NCI-H526 (cell line): Measurements from ENCODE around the gene CPM.

ENCODE experiments used
- DNase-seq, 2 experiments: peaks; one replicate each; lab custom pipeline; 2025; lab: John Stamatoyannopoulos, UW

CPM gene

GRCh38 chr12:68932961-68933893, at the start of gene CPM:
TSS of gene CPM (minus strand) at chr12:68933171. CDS start at chr12:68932837, 334 bp downstream.
- peak in 1 of 2 experiments; percentile 84 for DNase-seq

DNA sequence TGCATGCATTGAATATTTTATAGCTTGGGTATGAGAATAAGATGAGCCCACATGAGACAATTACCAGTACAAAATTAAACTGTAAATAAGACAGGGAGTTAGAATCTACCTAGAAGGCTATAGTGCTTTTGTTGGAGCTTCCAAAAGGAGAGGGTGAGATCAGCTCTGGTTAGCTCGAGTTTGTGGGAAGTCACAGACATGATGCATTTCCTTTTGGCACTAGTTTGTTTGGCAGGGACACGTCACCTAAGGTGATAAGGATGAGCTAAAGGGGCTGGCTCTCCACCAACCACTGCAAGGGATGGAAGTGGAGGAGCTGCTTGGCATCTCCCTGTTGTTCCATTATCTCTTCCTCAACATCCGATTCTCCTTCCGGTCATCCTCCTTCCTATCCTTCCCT, 48.5 kb upstream of the CPM start:
- DNase-seq = no peak

- no peak for DNase-seq
Observed at GRCh38 chr12:68980476-68981212, 47.7 kb upstream of the CPM start.

DNA sequence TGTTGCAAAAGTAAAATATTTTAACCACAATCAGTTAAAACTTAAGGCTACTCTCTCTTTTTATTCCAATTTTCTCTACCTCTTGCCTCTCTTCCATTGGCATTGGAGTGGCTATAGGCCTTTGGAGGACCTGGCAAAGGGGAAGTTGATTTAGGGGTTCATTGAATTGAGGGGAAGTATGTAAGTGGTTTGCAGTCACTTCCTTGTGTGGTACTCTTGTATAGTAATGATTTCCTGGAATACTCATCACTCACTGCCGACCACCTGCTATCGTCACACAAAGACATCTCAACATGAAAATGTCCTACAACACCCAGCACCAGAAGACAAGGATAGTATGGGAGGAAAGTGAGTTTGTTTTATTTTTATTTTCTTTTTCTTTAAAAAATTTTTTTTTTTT, 45.7 kb upstream of the CPM start:
- no peak for DNase-seq

DNA sequence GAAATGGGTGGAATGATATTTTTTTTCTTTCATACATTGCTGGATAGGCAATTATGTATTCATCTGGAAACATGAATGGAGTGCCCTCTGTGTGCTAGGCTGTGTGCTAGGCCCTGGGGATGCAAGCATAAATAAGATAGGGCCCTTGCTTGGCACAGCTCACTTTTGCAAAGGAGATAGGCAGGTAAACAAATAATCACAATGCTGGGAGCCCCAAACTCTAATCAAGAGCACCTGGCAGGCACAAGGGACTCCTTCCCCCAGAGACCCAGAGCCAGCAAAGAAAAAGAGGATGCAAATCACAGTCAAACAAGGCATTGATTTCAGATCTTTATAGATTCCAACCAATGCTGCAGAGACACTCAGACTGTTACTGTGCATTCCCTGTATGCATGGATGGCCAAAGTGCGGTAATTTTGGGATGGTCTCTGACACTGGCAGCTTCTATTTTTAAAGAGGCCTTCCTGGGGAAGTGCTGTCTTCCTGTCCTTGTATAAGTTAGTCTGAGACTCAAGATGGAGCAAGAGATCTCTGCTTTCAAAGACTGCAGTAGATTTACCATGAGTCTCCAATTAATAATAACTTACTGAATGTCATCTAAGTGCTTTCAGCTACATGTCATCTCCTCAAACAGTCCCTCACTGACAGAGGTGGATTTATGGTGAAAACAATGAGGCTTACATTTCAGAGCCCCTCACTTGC, 45.1 kb upstream of the CPM start:
- peak; percentile 13 to 57 for DNase-seq

GRCh38 chr12:68977335-68977734, 44.4 kb upstream of the CPM start:
- no peak for DNase-seq

DNA sequence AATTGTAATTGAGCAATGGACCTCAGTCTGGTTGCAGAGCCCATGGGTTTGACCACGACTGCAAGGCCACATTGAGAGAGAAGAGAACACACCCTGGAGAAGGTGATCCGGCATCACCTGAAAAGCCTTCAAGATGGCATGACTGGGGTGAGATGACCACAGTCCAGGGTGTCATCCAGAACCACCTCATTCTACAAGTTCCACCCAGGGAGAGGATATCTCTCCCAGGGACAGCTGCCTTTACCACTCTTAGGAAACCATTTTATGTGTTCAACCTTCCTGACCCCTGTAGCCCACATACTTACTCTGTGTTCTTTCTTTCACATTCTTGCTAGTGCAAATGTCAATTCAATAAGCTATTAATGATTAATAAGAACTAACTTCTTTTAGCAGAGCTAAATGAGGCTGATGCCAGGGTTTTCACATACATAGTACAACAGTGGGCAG, 43.4 kb upstream of the CPM start:
- DNase-seq = no peak

DNA sequence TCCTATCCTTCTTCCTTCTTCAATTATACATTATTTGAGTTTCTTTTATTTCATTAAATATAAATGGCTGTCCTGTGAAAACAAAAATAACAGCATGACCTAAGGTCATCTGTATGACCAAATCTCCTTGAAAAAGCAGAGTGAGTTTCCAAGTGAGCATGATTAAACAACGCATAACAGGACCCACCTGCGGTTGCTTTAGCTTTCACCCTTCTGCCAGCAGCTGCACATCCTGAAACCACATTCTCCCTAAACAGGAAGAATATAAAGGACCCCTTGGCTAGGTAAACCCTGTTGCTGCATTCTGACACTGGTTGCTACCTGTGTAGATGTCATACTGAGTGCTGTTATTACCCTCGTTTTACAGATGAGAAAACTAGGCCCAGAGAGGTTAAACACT, 42.8 kb upstream of the CPM start:
- DNase-seq = no peak

- no peak for DNase-seq
Observed at GRCh38 chr12:68972595-68972994, 39.6 kb upstream of the CPM start.

DNA sequence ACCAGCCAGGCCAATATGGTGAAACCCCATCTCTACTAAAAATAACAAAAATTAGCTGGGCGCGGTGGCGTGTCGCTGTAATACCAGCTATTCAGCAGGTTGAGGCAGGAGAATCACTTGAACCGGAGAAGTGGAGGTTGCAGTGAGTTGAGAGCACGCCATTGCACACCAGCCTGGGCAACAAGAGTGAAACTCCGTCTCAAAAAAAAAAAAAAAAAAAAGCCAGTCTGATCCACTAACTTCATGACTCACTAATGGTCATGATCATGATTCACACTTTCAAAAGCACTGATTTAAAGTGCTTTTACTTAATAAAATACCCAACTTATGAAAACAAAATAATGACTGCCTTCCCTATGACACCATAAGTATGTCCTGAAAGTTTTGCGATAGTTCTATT, 38.4 kb upstream of the CPM start:
- no peak for DNase-seq

DNA sequence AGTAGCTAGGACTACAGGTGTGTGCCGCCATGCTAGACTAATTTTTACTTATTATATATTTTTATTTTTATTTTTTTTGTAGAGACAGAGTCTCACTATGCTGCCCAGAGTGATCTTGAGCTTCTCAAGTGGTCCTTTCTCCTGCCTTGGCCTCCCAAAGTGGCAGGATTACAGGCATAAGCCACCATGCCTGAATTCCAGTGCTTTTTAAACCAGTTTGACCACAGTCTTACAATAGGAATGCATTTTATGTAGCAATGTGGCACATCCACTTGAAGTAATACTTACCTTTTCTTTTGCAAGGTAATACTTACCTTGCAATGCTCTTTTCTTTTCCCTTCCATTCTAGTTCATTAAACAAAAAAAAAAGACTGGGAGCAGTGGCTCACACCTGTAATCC, 38.0 kb upstream of the CPM start:
- no peak for DNase-seq

- DNase-seq = no peak
Observed at GRCh38 chr12:68970306-68970705, 37.3 kb upstream of the CPM start.

DNA sequence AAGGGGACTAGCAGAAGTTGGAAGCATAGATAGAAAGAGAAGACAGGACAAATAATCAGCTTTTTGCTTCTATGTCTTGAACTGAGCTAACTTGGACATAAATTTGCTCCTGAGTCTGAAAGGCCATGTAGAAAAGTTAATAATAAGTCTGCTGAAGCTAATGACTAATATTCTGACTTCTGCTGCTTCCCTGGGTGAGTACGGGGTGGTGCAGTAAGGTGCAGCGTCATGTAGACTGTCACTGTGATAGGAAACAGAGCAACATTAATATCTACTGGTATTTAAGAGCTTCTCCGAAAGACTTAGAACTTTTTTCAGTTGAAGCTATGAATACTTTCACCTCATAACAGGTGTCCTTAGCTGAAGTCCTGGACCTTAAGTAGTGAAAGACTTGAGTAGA, 34.1 kb upstream of the CPM start:
- DNase-seq = no peak

DNA sequence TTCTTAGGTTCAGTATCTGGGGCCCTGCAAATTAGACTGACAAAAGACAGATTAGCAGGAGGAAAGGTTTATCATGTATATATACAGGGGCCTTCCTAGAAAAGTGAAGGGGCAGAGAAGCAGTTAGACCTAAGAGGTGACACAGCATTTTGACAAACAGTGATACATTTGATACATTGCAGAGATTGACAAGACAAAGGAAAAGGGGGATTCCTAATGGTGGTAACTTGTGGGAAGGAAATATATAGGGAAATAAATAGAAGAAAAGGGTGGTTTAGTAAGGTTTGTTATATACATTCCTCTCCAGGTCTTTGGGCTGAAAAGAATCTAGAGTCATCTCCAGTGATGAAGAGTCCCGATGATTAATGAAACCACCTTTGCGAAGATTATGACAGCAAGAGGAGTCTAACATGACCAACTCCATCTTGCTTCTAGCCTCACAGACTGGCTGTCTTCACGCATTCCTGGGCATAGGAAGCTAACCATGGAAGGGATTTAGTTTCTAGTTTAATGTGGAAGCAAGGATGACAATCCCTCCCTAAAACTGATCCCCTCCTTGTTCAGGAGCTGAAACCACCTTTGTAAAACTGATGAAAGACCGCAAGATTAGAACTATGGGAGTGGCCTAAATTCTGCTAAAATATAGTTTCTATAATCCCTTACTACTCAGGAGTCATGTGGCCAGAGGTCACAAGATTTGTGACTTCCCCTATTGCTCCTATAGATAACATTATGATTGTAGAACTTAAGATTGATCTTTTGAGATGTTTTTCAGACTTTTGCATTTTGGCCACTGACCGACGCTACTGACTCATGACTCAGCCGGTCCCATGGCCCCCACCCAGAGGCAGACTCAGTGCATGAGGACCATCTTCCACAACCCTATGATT, 31.1 kb upstream of the CPM start:
- DNase-seq = no peak

DNA sequence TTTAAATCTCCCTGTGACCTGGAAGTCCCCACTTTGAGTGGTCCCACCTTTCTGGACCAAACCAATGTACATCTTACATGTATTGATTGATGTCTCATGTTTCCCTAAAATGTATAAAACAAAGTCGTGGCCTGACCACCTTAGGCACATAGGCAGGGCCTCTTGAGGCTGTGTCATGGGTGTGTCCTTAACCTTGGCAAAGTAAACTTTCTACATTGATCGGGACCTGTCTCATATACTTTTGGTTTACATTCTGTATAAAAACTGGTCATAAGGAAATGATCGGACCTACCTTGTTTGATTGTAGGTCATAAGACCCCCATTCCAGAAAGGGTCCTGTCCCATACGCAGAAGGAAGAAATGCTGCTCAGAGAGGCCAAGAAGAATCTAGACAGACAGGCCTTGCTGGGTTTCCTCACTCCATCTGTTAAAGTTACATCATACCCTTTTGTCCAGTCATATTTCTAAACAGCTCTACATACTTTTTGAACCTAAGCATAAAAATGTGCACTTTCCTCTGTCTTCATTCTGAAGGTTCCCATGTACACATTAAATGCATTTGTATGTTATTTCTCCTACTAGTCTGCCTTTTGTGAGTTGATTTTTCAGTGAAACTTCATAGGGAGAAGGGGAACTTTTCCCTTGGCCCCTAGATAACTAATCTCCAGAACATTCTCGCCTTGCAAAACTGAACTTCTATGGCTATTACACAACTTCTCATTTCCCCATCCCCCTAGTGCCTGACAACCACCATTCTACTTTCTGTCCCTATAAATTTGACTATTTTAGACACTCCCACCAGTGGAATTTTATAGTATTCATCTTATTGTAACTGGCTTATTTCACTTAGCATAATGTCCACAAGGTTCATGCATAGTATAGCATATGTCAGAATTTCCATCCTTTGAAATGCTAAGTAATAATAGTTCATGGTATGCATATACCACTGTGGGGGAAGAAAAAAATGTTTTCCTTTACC, 30.2 kb upstream of the CPM start:
- DNase-seq = no peak

DNA sequence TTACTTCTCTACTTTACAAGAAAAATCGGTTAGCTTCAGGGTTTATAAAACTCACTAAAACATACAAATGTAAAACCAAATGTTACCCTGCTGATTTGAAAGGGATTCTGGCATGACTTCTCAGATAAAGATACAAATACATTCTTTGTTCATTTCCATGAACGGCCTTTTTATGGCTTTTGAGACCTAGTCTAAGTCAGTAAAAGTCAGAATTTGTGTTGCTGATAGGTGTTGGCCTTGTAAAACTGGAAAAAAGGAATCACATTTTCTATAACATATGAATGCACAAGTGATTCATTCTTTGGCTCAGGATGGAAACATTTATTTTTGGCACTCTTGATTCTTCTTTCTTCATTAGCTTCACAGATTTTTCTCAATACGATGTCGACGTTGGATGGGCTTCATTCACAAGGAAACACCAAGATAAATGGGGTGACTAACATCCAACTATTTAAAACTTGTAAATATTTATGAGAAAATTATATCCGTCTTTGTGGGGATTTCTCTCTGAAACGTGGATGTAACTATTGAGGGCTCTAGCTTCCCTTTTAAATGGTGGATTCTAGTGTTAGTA, 27.0 kb upstream of the CPM start:
- DNase-seq = no peak

DNA sequence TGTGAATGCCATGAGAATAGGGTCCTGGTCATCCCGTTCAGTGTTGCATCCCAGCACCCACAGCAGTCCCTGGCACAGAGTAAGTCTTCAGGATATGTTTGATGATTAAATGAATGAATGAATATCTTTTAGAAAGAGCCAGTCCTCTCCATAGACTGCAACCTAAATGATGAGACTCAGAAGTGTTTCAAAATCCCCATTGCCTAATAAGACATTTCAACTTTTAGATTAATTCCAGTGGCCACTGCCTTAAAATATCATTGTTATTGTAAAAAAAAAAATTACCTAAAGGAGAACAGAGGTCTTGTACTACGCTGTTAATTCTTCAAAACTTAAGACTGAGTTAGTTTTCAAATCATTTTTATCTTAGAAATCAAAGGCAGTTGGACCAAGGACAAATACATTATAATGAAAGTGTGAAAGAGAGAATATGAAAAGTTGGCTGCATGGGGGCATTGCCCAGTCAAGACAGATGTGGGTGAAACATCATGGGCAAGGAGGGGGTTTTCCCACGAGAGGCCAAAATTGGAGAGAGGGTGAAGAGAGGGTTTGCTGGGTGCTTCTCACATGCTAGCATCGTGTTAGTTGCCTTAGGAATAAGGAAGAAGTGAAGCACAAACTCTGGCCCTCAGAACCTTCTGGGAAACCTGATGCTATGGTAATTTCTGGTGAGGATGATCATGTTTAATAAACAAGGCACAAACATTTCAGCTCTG, 26.3 kb upstream of the CPM start:
- no peak for DNase-seq

GRCh38 chr12:68958322-68958721, 25.4 kb upstream of the CPM start:
- DNase-seq = no peak

GRCh38 chr12:68957273-68957672, 24.3 kb upstream of the CPM start:
- no peak for DNase-seq
